A673 (cell line): ENCODE measurements around the gene SIGLEC7. TPM values are rescaled to one million over a fixed set of nuclear protein-coding genes. Genes with fewer than 3 reads are reported as not detected.

Experiments
- BruUV-seq: library from RNA; stranded (reverse); fragments of 400-500 nt; replicated peaks from 2 replicates; lab custom pipeline; 2021; lab: Mats Ljungman, UMichigan
- CTCF ChIA-PET: fragments of 300-600 bp; sonication (Branson Sonifier 250); formaldehyde crosslinking; loops from one replicate; lab custom pipeline; 2022; ENCODE audit warnings: antibody characterized with exemption; lab: Charles Lee
- POLR2A ChIA-PET: fragments of 300-600 bp; sonication (Branson Sonifier 250); formaldehyde crosslinking; loops from one replicate; lab custom pipeline; 2022; ENCODE audit warnings: antibody characterized with exemption; ENCODE audit not compliant: low non-redundant PET; lab: Charles Lee
- DNase-seq: peaks from one replicate; pipeline ENCODE4 v3.0.0-alpha.2; 2015; ENCODE audit warnings: low spot score
- H3K27ac ChIP-seq: fragments of 200-600 bp; sonication (generic); 2 replicates; pipeline ENCODE4 v1.5.1; 2016; ENCODE audit warnings: mixed run types, low read depth, mild to moderate bottlenecking, mixed read lengths, antibody characterized with exemption, low read length; ENCODE audit not compliant: poor library complexity, severe bottlenecking
- H3K27me3 ChIP-seq: fragments of 200-600 bp; sonication (generic); replicated peaks from 2 replicates; pipeline ENCODE4 v1.6.1; 2017; ENCODE audit warnings: mixed run types, low read depth, mild to moderate bottlenecking, mixed read lengths, antibody characterized with exemption, low read length; ENCODE audit not compliant: insufficient read depth, poor library complexity
- H3K36me3 ChIP-seq: fragments of 200-600 bp; sonication (generic); 2 replicates; pipeline ENCODE4 v1.6.1; 2016; ENCODE audit warnings: mixed run types, mild to moderate bottlenecking, mixed read lengths, antibody characterized with exemption, low read length; ENCODE audit not compliant: insufficient read depth, poor library complexity, severe bottlenecking
- H3K4me1 ChIP-seq: fragments of 200-600 bp; sonication (generic); 2 replicates; pipeline ENCODE4 v1.6.1; 2017; ENCODE audit warnings: mixed run types, mild to moderate bottlenecking, mixed read lengths, antibody characterized with exemption, low read length; ENCODE audit not compliant: insufficient read depth, poor library complexity, severe bottlenecking
- H3K4me3 ChIP-seq: fragments of 200-600 bp; sonication (generic); 2 replicates; pipeline ENCODE4 v1.5.1; 2016; ENCODE audit warnings: low read depth, mixed run types, mild to moderate bottlenecking, mixed read lengths, low read length; ENCODE audit not compliant: poor library complexity, severe bottlenecking
- H3K9me3 ChIP-seq: fragments of 200-600 bp; sonication (generic); 2 replicates; pipeline ENCODE4 v1.6.1; 2016; ENCODE audit warnings: mixed run types, low read depth, mild to moderate bottlenecking, mixed read lengths, antibody characterized with exemption, low read length; ENCODE audit not compliant: poor library complexity, severe bottlenecking
- CTCF ChIP-seq: fragments of 300-800, 200-600 bp; sonication (generic); conservative IDR thresholded peaks from 2 replicates; pipeline ENCODE4 v1.5.1; 2017; ENCODE audit warnings: low read depth, mild to moderate bottlenecking, antibody characterized with exemption, low read length, moderate library complexity, mixed read lengths
- EZH2 ChIP-seq: fragments of 200-600 bp; sonication (generic); IDR thresholded peaks from 2 replicates; pipeline ENCODE4 v1.6.1; 2017; ENCODE audit warnings: borderline replicate concordance, low read depth, mild to moderate bottlenecking, mixed read lengths, antibody characterized with exemption, low read length; ENCODE audit not compliant: poor library complexity, severe bottlenecking
- intact Hi-C: fragments of 100-400 bp; cut with micrococcal nuclease; formaldehyde crosslinking; loops from one replicate; pipeline ENCODE4 v1.10.0; 2022; ENCODE audit not compliant: unreplicated experiment
- total RNA-seq: library from RNA; stranded (reverse); gene quantifications from 2 replicates; pipeline ENCODE4 v1.2.3, GENCODE V29; 2021

The SIGLEC7 gene
- total RNA-seq, 1 experiment from 2014 or later: not detected

DNA sequence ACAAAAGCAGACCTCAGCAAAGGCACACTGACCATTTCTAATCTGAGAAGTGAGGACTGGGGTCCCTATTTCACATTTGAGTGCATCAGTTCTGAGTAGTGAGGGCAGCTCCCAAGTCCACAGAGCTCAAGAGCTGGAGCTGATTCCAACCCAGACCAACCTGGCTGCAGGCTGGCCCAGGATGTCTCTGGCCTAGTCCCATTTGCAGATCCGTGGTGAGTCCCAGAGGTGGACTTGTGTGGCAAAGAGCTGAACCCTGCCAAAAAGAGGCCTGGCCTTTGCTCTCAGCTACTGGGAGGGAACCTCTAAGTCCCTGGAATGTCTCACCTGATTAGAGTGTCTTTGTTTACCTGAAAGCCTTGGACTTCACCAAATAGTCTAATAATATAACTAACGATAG lies 14.6 kb downstream of the SIGLEC7 start:
- BruUV-seq: no TSS peak
- no peak for DNase-seq
- Histone ChIP-seq H3K27me3 (peaks cover 5% of the 10 kb centered on the region), H3K4me1 (no peaks in the 10 kb centered on the region), H3K4me3 (no peak overlapping the region), H3K36me3 (no peaks in the 10 kb centered on the region), H3K27ac (no peak overlapping the region), H3K9me3 (no peaks in the 10 kb centered on the region)
- ChIA-PET CTCF (interaction anchor here (1.4 kb wide), 1 partner anchor 102 kb away, joined by 4 read pairs; no protein-coding TSS in a partner anchor), POLR2A (no interaction called here)
- intact Hi-C loops: no loop called here
- no peak for TF ChIP-seq CTCF
- TF ChIP-seq EZH2: no peak

DNA sequence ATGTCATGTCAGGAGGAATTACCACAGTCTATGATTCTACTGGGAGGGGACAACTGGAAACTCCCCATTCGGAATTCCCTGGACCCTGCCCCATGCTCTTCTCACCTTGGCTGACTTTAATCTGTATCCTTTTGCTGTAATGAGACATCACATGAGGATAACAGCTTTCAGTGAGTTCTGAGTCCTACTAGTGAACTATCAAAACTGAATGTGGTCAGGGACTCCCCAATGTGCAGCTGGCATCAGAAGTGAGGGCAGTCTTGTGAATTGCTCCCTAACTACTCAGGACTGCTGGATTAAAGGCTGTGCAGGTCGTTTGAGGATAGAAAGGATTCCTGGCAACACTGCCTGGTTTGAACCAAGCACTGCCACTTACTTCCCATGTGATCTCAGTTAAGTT lies 15.2 kb downstream of the SIGLEC7 start:
- H3K36me3 ChIP-seq: no peaks in the 10 kb centered on the region
- peaks cover 5% of the 10 kb centered on the region for H3K27me3 ChIP-seq
- no peaks in the 10 kb centered on the region for H3K9me3 ChIP-seq
- H3K27ac ChIP-seq: no peak overlapping the region
- ChIA-PET POLR2A (no interaction called here), CTCF (interaction anchor here (0.5 to 1.4 kb wide), 2 partner anchors 32 to 102 kb away, joined by 4 to 6 read pairs; no protein-coding TSS in a partner anchor)
- BruUV-seq: no TSS peak
- H3K4me1 ChIP-seq: no peaks in the 10 kb centered on the region
- intact Hi-C loops: no loop called here
- DNase-seq: no peak
- TF ChIP-seq CTCF (no peak), EZH2 (no peak)
- no peak overlapping the region for H3K4me3 ChIP-seq

- Histone ChIP-seq H3K9me3 (no peaks in the 10 kb centered on the region), H3K36me3 (no peaks in the 10 kb centered on the region), H3K4me1 (no peaks in the 10 kb centered on the region), H3K27me3 (no peaks in the 10 kb centered on the region), H3K27ac (no peak overlapping the region), H3K4me3 (no peak overlapping the region)
- intact Hi-C loops: loop anchor here (2.0 kb wide), 1 partner anchor 100 kb away; no protein-coding TSS in a partner anchor
- POLR2A ChIA-PET: no interaction called here
- CTCF ChIA-PET: no interaction called here
- TF ChIP-seq EZH2: no peak
- peak; percentile 86 for TF ChIP-seq CTCF
- BruUV-seq: no TSS peak
- peak; percentile 66 for DNase-seq
Observed at GRCh38 chr19:51158474-51159129, 16.5 kb downstream of the SIGLEC7 start.
